Measurements from ENCODE around the gene TEKT3.

Gene TEKT3

GRCh38 chr17:15350777-15351477, 9.5 kb upstream of the TEKT3 start:
- Histone ChIP-seq H3K9me3 (ENCODE audit: control insufficient read depth, low read length) (no peaks in the 10 kb centered on the region), H3K4me1 (ENCODE audit: control insufficient read depth, insufficient read depth, low read length) (peaks cover 50% of the 10 kb centered on the region), H3K4me3 (ENCODE audit: low read length) (peak overlapping the region; percentile 50), H3K27me3 (replicated peaks; ENCODE audit: control insufficient read depth, insufficient read depth, low read length) (no peaks in the 10 kb centered on the region), H3K9ac (ENCODE audit: low read length) (peak overlapping the region; percentile 74), H3K36me3 (ENCODE audit: control insufficient read depth, insufficient read depth, low read length, severe bottlenecking) (no peaks in the 10 kb centered on the region)
- no peak for DNase-seq (ENCODE audit: low read depth)

- H3K9ac ChIP-seq (ENCODE audit: low read length): no peak overlapping the region
- H3K27me3 ChIP-seq (replicated peaks; ENCODE audit: control insufficient read depth, insufficient read depth, low read length): no peaks in the 10 kb centered on the region
- no peak overlapping the region for H3K4me3 ChIP-seq (ENCODE audit: low read length)
- H3K36me3 ChIP-seq (ENCODE audit: control insufficient read depth, insufficient read depth, low read length, severe bottlenecking): no peaks in the 10 kb centered on the region
- peaks cover 50% of the 10 kb centered on the region for H3K4me1 ChIP-seq (ENCODE audit: control insufficient read depth, insufficient read depth, low read length)
- DNase-seq (ENCODE audit: low read depth): no peak
- H3K9me3 ChIP-seq (ENCODE audit: control insufficient read depth, low read length): no peaks in the 10 kb centered on the region
Measured at GRCh38 chr17:15349119-15349518, 7.7 kb upstream of the TEKT3 start.

- no peak overlapping the region for H3K4me3 ChIP-seq (ENCODE audit: low read length)
- peaks cover 49% of the 10 kb centered on the region for H3K4me1 ChIP-seq (ENCODE audit: control insufficient read depth, insufficient read depth, low read length)
- DNase-seq (ENCODE audit: low read depth): peak; percentile 50
- no peak overlapping the region for H3K9ac ChIP-seq (ENCODE audit: low read length)
- H3K36me3 ChIP-seq (ENCODE audit: control insufficient read depth, insufficient read depth, low read length, severe bottlenecking): no peaks in the 10 kb centered on the region
- H3K9me3 ChIP-seq (ENCODE audit: control insufficient read depth, low read length): no peaks in the 10 kb centered on the region
- no peaks in the 10 kb centered on the region for H3K27me3 ChIP-seq (replicated peaks; ENCODE audit: control insufficient read depth, insufficient read depth, low read length)
Measured at GRCh38 chr17:15348021-15348420, 6.6 kb upstream of the TEKT3 start.

GRCh38 chr17:15346066-15346595, 4.7 kb upstream of the TEKT3 start:
- Histone ChIP-seq H3K36me3 (ENCODE audit: control insufficient read depth, insufficient read depth, low read length, severe bottlenecking) (no peaks in the 10 kb centered on the region), H3K4me3 (ENCODE audit: low read length) (no peak overlapping the region), H3K4me1 (ENCODE audit: control insufficient read depth, insufficient read depth, low read length) (peaks cover 35% of the 10 kb centered on the region), H3K9me3 (ENCODE audit: control insufficient read depth, low read length) (no peaks in the 10 kb centered on the region), H3K9ac (ENCODE audit: low read length) (no peak overlapping the region), H3K27me3 (replicated peaks; ENCODE audit: control insufficient read depth, insufficient read depth, low read length) (no peaks in the 10 kb centered on the region)
- no peak for DNase-seq (ENCODE audit: low read depth)

GRCh38 chr17:15343749-15344148, 2.4 kb upstream of the TEKT3 start:
- no peak overlapping the region for H3K9ac ChIP-seq (ENCODE audit: low read length)
- H3K9me3 ChIP-seq (ENCODE audit: control insufficient read depth, low read length): no peaks in the 10 kb centered on the region
- H3K36me3 ChIP-seq (ENCODE audit: control insufficient read depth, insufficient read depth, low read length, severe bottlenecking): no peaks in the 10 kb centered on the region
- DNase-seq (ENCODE audit: low read depth): no peak
- H3K4me3 ChIP-seq (ENCODE audit: low read length): no peak overlapping the region
- no peaks in the 10 kb centered on the region for H3K27me3 ChIP-seq (replicated peaks; ENCODE audit: control insufficient read depth, insufficient read depth, low read length)
- peaks cover 20% of the 10 kb centered on the region for H3K4me1 ChIP-seq (ENCODE audit: control insufficient read depth, insufficient read depth, low read length)

- Histone ChIP-seq H3K4me3 (ENCODE audit: low read length) (no peak overlapping the region), H3K9ac (ENCODE audit: low read length) (no peak overlapping the region), H3K9me3 (ENCODE audit: control insufficient read depth, low read length) (peaks cover 3% of the 10 kb centered on the region), H3K36me3 (ENCODE audit: control insufficient read depth, insufficient read depth, low read length, severe bottlenecking) (no peaks in the 10 kb centered on the region), H3K4me1 (ENCODE audit: control insufficient read depth, insufficient read depth, low read length) (peaks cover 8% of the 10 kb centered on the region), H3K27me3 (replicated peaks; ENCODE audit: control insufficient read depth, insufficient read depth, low read length) (no peaks in the 10 kb centered on the region)
- no peak for DNase-seq (ENCODE audit: low read depth)
Measured at GRCh38 chr17:15342460-15342859, 1.1 kb upstream of the TEKT3 start.

- Histone ChIP-seq H3K9me3 (ENCODE audit: control insufficient read depth, low read length) (peaks cover 3% of the 10 kb centered on the region), H3K4me3 (ENCODE audit: low read length) (peak overlapping the region; percentile 89), H3K27me3 (replicated peaks; ENCODE audit: control insufficient read depth, insufficient read depth, low read length) (no peaks in the 10 kb centered on the region), H3K9ac (ENCODE audit: low read length) (no peak overlapping the region), H3K36me3 (ENCODE audit: control insufficient read depth, insufficient read depth, low read length, severe bottlenecking) (no peaks in the 10 kb centered on the region), H3K4me1 (ENCODE audit: control insufficient read depth, insufficient read depth, low read length) (peaks cover 8% of the 10 kb centered on the region)
- no peak for DNase-seq (ENCODE audit: low read depth)
Measured at GRCh38 chr17:15341966-15342365, 569 bp upstream of the TEKT3 start.

- Histone ChIP-seq H3K4me3 (ENCODE audit: low read length) (peak overlapping the region; percentile 89), H3K9me3 (ENCODE audit: control insufficient read depth, low read length) (peaks cover 3% of the 10 kb centered on the region), H3K36me3 (ENCODE audit: control insufficient read depth, insufficient read depth, low read length, severe bottlenecking) (no peaks in the 10 kb centered on the region), H3K27me3 (replicated peaks; ENCODE audit: control insufficient read depth, insufficient read depth, low read length) (no peaks in the 10 kb centered on the region), H3K4me1 (ENCODE audit: control insufficient read depth, insufficient read depth, low read length) (peaks cover 8% of the 10 kb centered on the region), H3K9ac (ENCODE audit: low read length) (peak overlapping the region; percentile 77)
- no peak for DNase-seq (ENCODE audit: low read depth)
Measured at GRCh38 chr17:15340966-15341365, 431 bp downstream of the TEKT3 start.

GRCh38 chr17:15335446-15335845, 6.0 kb downstream of the TEKT3 start:
- Histone ChIP-seq H3K9ac (ENCODE audit: low read length) (no peak overlapping the region), H3K27me3 (replicated peaks; ENCODE audit: control insufficient read depth, insufficient read depth, low read length) (no peaks in the 10 kb centered on the region), H3K4me1 (ENCODE audit: control insufficient read depth, insufficient read depth, low read length) (no peaks in the 10 kb centered on the region), H3K4me3 (ENCODE audit: low read length) (no peak overlapping the region), H3K9me3 (ENCODE audit: control insufficient read depth, low read length) (peaks cover 13% of the 10 kb centered on the region), H3K36me3 (ENCODE audit: control insufficient read depth, insufficient read depth, low read length, severe bottlenecking) (no peaks in the 10 kb centered on the region)
- no peak for DNase-seq (ENCODE audit: low read depth)

- DNase-seq (ENCODE audit: low read depth): no peak
- H3K4me3 ChIP-seq (ENCODE audit: low read length): no peak overlapping the region
- no peaks in the 10 kb centered on the region for H3K36me3 ChIP-seq (ENCODE audit: control insufficient read depth, insufficient read depth, low read length, severe bottlenecking)
- peaks cover 13% of the 10 kb centered on the region for H3K9me3 ChIP-seq (ENCODE audit: control insufficient read depth, low read length)
- no peaks in the 10 kb centered on the region for H3K4me1 ChIP-seq (ENCODE audit: control insufficient read depth, insufficient read depth, low read length)
- H3K9ac ChIP-seq (ENCODE audit: low read length): no peak overlapping the region
- H3K27me3 ChIP-seq (replicated peaks; ENCODE audit: control insufficient read depth, insufficient read depth, low read length): no peaks in the 10 kb centered on the region
Measured at GRCh38 chr17:15334266-15334665, 7.1 kb downstream of the TEKT3 start.

GRCh38 chr17:15332338-15332737, 9.1 kb downstream of the TEKT3 start:
- no peak overlapping the region for H3K9ac ChIP-seq (ENCODE audit: low read length)
- H3K4me1 ChIP-seq (ENCODE audit: control insufficient read depth, insufficient read depth, low read length): no peaks in the 10 kb centered on the region
- no peak for DNase-seq (ENCODE audit: low read depth)
- no peaks in the 10 kb centered on the region for H3K36me3 ChIP-seq (ENCODE audit: control insufficient read depth, insufficient read depth, low read length, severe bottlenecking)
- H3K27me3 ChIP-seq (replicated peaks; ENCODE audit: control insufficient read depth, insufficient read depth, low read length): no peaks in the 10 kb centered on the region
- H3K9me3 ChIP-seq (ENCODE audit: control insufficient read depth, low read length): peaks cover 10% of the 10 kb centered on the region
- H3K4me3 ChIP-seq (ENCODE audit: low read length): no peak overlapping the region

GRCh38 chr17:15323131-15323530, 18.3 kb downstream of the TEKT3 start:
- H3K4me1 ChIP-seq (ENCODE audit: control insufficient read depth, insufficient read depth, low read length): peaks cover 3% of the 10 kb centered on the region
- no peak overlapping the region for H3K4me3 ChIP-seq (ENCODE audit: low read length)
- no peaks in the 10 kb centered on the region for H3K27me3 ChIP-seq (replicated peaks; ENCODE audit: control insufficient read depth, insufficient read depth, low read length)
- DNase-seq (ENCODE audit: low read depth): no peak
- no peaks in the 10 kb centered on the region for H3K36me3 ChIP-seq (ENCODE audit: control insufficient read depth, insufficient read depth, low read length, severe bottlenecking)
- H3K9me3 ChIP-seq (ENCODE audit: control insufficient read depth, low read length): no peaks in the 10 kb centered on the region
- no peak overlapping the region for H3K9ac ChIP-seq (ENCODE audit: low read length)
